ENCODE results near the gene PLAAT2.
"Not testable (repeated sequence)": the region's sequence is repeated elsewhere in the genome, so short reads cannot be mapped to it uniquely, and the experiment has no call there.

Gene PLAAT2

DNA sequence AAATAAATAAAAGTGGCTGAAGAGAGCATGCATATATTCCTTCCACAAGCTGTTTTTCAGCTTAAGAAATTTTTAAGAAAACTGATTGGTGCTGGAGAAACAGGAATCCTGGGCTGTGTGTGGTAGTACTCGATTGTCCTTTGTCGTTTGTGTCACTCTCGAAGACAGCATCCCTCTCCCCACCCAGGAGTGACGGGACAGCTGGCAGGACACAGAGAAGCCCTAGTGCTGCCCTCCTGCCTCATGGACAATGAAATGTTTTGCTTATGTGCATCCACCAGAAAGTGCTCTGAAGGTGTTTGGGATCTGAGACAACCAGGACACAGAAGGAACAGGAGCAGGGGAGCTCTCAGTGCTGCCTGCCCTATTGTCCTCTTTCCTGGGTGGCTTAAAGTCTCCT lies 13.8 kb downstream of the PLAAT2 start:
- no peak for DNase-seq (ENCODE audit: low read depth)

DNA sequence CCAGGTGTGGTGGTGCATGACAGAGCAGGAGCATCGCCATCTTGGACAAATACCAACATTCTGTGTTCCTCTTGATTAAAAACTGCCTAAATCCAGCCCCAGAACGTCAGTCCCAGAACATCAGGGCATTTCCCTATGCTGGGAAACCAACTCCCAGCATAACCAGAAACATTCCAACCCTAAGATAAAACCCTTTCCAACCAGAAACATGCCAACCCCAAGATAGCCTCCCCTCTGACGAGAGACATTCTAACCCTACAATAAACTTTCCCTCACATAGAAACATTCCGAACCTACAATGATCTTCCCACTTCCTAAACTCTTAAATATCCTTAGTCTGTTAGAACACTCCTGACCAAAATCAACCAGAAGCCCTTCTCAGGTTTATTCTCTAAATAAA lies 15.0 kb downstream of the PLAAT2 start:
- no peak for DNase-seq (ENCODE audit: low read depth)

- DNase-seq (ENCODE audit: low read depth) = no peak
Measured at GRCh38 chr11:63547061-63547460, 16.1 kb downstream of the PLAAT2 start.

DNA sequence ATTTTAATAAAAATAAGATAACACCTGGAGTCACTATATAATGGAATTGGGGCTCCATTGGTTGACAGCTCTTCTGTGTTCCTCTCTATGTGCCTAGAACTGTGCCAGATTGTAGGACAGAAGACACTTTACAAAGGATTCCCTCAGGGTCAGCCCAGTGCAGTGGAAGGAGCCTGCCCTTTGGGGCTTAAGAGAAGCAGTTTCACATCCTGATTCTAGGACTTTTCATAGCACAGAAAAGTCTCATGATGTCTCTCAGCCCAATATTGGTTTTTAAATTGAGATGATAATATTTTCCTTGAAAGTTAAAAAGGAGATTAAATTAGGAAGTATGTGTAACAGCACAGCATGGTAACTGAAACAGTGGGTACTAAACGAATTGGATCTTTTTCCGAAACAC lies 19.5 kb downstream of the PLAAT2 start:
- no peak for DNase-seq (ENCODE audit: low read depth)

- DNase-seq (ENCODE audit: low read depth) = not testable (repeated sequence)
Measured at GRCh38 chr11:63542506-63542905, 20.7 kb downstream of the PLAAT2 start.

DNA sequence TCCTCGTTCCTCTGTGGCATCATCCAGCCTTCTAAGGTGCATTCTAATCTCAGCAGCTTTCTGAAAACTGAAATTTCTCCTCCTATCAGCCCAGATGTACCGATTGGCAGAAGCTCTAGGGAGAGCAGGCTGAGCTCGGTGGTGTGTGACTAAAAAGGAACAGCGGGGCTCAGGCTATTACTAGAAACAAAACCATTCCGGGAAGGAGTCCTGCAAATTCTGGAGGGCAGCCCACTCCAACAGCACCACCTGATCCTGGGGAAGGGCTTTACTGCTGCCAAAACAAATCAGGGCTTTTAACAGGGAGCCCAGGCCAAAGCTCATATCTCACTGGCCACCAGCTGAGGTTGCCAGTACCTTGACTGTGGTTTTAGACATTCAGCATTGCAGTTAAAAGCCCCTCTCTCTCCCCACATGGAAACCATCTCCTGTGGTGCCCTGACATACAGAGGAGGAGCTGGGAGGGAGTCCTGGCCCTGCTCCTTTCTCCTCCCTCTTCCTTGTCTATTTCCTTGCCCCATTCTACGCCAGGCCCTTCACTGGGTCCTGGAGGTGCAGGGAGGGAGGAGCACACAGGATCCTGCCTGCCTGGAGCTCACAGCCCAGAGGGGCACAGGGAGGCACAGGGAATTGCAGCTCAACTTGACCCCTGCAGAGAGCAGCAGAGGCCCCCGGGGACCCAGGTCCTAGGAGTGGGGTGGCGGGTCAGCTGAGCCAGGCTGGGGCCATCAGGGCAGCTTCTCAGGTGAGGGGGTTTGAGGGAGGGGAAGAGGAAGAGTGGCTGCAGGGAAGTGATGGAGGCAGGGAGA lies 25.7 kb downstream of the PLAAT2 start:
- DNase-seq (ENCODE audit: low read depth) = peak; percentile 48

- peak; percentile 63 for DNase-seq (ENCODE audit: low read depth)
Measured at GRCh38 chr11:63536669-63537292, 26.4 kb downstream of the PLAAT2 start, which contains the start of gene PLAAT4. PLAAT4 (plus strand) TSS chr11:63536808; CDS start chr11:63536869, 61 bp downstream.

DNA sequence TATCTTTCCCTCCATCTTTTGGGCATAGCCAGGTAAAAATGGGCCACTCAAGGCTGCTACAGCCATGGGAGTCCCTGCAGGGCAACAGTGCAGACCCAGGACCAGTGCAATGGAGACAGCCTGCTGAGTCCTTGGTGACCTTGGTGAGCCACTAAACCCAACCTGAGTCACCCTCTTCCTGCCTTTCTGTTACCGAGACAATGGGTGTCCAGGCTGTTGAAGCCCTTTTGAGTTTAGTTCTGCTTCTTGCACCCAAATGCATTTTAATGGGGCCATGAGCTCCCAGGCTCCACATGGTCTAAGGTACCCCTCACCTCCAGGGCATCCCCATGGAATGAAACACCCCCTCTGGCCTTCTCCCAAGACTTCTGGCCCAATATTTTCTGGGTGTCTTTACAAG lies 27.4 kb downstream of the PLAAT2 start:
- DNase-seq (ENCODE audit: low read depth) = no peak

DNA sequence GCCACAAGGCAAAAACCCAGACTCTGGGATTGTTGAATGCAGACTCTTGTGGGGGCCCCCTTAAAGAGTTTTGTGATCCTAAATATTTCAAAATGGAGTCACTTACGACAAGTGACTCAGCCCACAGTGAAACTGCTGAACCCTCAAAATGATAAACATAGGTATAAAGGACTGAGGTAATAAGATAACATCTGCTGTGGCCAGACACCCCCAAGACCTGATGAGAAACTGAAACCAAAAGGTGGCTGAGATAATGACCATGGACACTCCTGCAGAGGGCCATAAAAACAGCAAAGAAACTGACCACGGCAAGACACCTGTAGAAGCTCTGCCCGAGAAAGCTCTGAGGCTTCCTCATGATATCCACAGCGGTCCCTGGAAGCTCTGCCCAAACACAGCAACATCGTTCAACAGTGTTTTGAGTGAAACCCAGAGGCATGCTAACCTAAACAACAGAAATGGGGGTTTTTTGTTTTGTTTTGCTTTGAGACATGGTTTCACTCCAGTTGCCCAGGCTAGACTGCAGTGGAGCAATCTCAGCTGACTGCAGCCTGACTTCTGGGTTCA lies 28.2 kb downstream of the PLAAT2 start:
- no peak for DNase-seq (ENCODE audit: low read depth)

DNA sequence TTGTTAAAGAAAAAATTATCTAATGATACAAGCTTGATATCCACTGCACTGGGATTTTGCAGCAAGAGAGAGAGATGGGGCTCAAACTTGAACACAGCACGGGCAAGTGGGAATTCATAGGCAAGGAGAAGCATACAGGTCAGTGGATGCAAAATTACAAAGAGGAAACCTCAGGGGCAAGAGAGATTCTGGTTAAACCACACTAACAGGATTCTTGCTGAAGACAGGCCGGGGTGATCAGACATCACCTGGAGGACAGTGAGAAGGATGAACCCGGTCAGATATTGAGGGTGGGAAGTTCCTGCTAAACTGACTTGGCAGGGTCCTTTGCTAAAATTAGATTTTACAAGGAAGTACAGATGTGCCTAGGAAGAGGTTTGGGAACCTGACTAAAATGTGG lies 29.1 kb downstream of the PLAAT2 start:
- no peak for DNase-seq (ENCODE audit: low read depth)

DNA sequence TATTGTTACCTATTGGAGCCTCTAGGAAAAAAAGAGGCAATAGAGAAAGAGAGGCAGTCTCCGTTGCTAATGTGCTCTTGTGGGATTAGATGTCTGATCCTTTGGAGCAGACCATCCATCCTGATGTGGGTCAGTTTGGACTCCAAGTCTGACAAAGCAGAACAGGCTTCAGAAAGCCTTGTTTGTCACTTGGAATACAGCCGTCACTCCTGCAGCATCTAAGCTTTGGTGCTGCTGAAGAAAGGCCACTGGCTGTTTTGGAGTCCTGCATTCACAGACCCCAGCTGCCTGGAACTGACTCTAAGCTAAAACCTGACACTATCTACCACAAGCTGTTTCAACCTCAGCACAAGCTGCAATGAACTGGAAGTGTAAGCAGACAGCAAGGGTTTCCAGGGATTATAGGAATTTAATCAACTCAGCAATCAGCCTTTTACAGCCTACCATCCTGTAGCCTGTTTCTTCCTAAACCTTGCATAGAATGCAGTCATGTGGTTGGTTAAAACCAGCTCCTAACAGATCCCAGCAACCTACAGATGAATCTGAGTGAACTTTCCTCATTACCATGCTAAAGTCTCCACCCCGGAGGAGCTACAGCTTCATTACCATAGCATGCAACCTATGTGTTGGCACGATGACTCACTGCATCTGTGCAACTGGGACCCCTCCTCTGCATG lies 30.2 kb downstream of the PLAAT2 start:
- DNase-seq (ENCODE audit: low read depth) = peak; percentile 16

DNA sequence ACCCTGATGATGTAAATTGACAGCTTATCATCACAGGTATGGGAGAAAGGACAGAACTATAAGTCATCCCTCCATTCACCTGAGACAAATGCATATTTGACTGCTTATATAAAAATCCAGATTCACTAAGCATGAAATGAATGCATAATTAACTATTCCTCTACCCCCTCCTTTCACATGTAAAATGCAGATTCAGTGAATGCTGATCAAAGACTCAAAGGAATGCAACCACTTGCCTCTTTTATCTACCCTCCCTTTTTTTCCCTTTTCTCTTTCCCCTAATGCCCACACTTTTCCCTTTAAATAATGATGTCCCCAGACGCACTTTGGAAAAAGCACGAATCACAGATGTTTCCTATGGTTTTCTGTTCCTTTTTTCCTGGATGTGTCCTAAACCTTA lies 31.1 kb downstream of the PLAAT2 start:
- DNase-seq (ENCODE audit: low read depth) = no peak

- peak; percentile 83 for DNase-seq (ENCODE audit: low read depth)
Measured at GRCh38 chr11:63531074-63531792, 31.9 kb downstream of the PLAAT2 start.

GRCh38 chr11:63530021-63530420 lies 33.2 kb downstream of the PLAAT2 start:
- DNase-seq (ENCODE audit: low read depth) = no peak

GRCh38 chr11:63529373-63529772 lies 33.8 kb downstream of the PLAAT2 start:
- not testable (repeated sequence) for DNase-seq (ENCODE audit: low read depth)

DNA sequence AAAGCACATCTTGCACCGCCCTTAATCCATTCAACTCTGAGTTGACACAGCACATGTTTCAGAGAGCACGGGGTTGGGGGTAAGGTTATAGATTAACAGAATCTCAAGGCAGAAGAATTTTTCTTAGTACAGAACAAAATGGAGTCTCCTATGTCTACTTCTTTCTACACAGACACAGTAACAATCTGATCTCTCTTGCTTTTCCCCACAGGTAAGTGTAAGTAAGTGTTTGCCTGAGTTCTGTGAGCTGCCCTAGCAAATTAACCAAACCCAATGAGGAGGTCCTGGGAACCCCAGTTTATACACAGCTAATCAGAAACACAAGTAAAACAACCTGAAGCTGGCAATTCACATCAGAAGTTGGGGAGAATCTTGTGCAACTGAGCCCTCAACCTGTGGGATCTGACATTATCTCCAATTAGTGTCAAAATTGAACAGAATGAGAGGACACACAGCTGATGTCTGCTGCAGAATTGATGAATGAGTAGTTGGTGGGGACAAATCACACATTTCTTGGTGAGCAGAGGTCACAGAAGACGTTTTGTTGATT lies 34.4 kb downstream of the PLAAT2 start:
- not testable (repeated sequence) for DNase-seq (ENCODE audit: low read depth)

GRCh38 chr11:63528156-63528555 lies 35.0 kb downstream of the PLAAT2 start:
- DNase-seq (ENCODE audit: low read depth) = not testable (repeated sequence)

GRCh38 chr11:63527667-63528066 lies 35.5 kb downstream of the PLAAT2 start:
- DNase-seq (ENCODE audit: low read depth) = no peak

DNA sequence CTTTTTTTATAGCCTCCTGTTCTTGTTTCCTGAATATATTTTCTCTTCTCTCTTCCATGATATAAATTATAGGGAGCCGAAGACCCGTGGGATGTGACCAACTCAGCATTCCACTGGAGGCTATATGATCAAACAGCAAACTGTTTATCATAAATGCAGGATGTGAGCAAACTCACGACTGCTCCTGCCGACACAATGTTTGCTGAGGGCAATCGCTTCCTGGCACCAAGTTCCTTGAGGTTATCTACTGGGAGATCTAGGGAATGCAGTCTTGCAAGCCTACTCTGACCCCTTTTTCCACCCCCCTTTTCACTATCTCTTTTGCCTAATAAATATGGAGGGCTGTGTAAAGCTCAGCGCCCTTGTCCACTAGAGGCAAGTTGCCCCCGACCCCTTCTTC lies 40.0 kb downstream of the PLAAT2 start:
- no peak for DNase-seq (ENCODE audit: low read depth)

DNA sequence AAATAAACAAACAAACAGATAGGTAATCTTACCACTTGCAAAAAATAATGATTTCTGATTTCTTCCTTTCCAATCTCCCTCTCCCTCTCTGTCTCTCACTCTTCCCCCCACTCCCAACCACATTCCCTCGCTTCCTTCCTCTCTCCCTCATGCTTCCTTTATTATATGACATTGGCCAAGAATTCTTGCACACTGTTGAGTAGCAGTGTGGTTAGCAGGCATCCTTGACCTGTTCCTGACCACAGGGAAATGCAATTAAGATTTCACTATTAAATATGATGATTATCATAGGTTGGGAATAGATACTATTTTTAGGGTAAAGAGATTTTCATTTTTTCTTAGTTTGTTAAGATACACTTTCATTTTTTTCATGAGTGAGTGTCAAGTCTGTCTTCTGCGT lies 41.3 kb downstream of the PLAAT2 start:
- DNase-seq (ENCODE audit: low read depth) = peak; percentile 38

- peak; percentile 25 for DNase-seq (ENCODE audit: low read depth)
Measured at GRCh38 chr11:63520606-63521170, 42.5 kb downstream of the PLAAT2 start.

Measured in EH (cell line).